ENCODE measurements around the gene PPFIA2.

DNA sequence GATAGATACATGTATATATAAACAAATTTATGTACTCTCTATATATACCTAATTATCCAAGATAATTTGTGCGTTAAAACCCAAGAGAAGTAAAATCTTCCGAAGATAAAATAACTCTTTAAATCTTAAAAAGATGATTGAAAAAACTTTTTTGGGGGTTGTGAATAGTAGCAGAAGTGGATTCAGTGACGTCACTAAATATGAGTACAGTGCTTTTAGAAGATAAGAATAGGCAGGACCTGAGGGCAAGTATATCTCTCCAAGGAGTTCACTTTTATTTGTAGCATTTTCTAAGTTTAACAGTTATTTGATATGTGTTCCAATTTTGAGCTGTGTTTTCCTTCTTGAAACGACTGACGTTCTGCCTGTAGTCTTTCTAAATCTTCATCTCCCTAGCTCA, 319.8 kb downstream of the PPFIA2 start:
- TF ChIP-seq, protein P1, sequence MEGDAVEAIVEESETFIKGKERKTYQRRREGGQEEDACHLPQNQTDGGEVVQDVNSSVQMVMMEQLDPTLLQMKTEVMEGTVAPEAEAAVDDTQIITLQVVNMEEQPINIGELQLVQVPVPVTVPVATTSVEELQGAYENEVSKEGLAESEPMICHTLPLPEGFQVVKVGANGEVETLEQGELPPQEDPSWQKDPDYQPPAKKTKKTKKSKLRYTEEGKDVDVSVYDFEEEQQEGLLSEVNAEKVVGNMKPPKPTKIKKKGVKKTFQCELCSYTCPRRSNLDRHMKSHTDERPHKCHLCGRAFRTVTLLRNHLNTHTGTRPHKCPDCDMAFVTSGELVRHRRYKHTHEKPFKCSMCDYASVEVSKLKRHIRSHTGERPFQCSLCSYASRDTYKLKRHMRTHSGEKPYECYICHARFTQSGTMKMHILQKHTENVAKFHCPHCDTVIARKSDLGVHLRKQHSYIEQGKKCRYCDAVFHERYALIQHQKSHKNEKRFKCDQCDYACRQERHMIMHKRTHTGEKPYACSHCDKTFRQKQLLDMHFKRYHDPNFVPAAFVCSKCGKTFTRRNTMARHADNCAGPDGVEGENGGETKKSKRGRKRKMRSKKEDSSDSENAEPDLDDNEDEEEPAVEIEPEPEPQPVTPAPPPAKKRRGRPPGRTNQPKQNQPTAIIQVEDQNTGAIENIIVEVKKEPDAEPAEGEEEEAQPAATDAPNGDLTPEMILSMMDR (IDR thresholded peaks at IDR 0.05), result no peak
- TF ChIP-seq PRDM15 (CRISPR knock-in tag; IDR thresholded peaks at IDR 0.05) (no peak), MAX (CRISPR knock-in tag; IDR thresholded peaks at IDR 0.05) (no peak), HMGXB4 (CRISPR knock-in tag; IDR thresholded peaks at IDR 0.05) (no peak), EMX1 (CRISPR knock-in tag; IDR thresholded peaks at IDR 0.05) (no peak), MYBL2 (CRISPR knock-in tag; IDR thresholded peaks at IDR 0.05) (no peak), CREB1 (CRISPR knock-in tag; IDR thresholded peaks at IDR 0.05) (no peak)
- TF ChIP-seq, protein P2, sequence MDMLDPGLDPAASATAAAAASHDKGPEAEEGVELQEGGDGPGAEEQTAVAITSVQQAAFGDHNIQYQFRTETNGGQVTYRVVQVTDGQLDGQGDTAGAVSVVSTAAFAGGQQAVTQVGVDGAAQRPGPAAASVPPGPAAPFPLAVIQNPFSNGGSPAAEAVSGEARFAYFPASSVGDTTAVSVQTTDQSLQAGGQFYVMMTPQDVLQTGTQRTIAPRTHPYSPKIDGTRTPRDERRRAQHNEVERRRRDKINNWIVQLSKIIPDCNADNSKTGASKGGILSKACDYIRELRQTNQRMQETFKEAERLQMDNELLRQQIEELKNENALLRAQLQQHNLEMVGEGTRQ (CRISPR knock-in tag; IDR thresholded peaks at IDR 0.05), result no peak

Measured in WTC11 (cell line).